ENCODE results near the gene COX19. TPM values are rescaled to one million over a fixed set of nuclear protein-coding genes. Genes with fewer than 3 reads are reported as not detected.

The COX19 gene
- total and polyA plus RNA-seq, 2 donors (not counting 3 experiments of a cell fraction or from before 2014, with no cell fraction given): 6.8 to 10.6 TPM

DNA sequence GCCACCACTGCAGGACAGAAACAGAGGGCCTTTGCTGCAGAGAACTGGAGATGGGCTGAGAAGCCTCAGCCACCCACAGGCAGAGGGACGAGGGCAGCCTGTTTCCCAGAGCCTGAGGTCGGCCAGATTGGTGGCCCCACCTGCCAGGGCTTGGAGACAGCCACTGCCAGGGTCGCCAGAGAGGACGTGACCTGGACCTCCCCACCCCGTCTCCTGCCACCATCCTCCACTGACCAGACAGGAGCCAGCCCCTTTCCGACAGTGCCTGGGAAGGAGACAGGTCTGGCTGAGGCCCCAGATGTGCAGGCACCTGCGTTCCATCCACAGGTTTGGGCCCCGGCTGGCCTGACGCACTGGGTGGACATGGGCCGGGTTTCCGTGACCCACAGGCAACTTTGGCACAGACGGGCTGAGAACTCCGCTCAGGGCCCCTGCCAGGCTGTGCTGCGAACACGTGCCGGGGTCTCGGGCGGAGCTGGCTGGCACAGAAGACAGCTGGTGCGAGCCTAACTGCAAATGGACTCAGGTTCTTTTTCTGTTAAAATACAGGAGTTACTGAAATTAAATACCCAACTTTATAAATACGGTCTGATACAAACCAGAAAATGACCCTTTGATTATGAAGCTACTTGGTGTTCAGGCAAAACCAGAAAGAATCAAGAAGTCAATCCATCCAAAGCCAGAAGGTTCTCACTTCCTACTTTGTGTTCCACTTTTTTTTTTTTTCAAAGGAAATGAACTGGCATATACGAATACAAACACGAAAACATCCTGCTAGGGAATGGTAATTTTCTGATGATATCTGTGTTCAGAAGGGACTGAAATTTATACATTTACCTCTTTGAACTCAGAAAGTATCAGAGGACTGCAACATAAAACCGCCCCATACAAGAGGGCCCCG, 6.9 kb downstream of the COX19 start:
- CTCF ChIA-PET: no interaction called here
- FAIRE-seq (no peak), DNase-seq (ENCODE audit: low read depth, low spot score) (no peak)
- dilution Hi-C loops (cut with MboI; ENCODE audit: extremely low pct_ligation_motif_present, low sequenced_read_pairs) (no loop called here), intact Hi-C loops (cut with micrococcal nuclease) (no loop called here)
- no peaks in the 10 kb centered on the region for H4K20me1 ChIP-seq (replicated peaks; ENCODE audit: control insufficient read depth, extremely low read depth, insufficient read depth, low read length)
- no peaks in the 10 kb centered on the region for H3K4me1 ChIP-seq (ENCODE audit: control insufficient read depth, extremely low read depth, insufficient read depth, low read length)
- peaks cover 27% of the 10 kb centered on the region for H3K79me2 ChIP-seq (ENCODE audit: control insufficient read depth, insufficient read depth, low read length)
- H3K27ac ChIP-seq (ENCODE audit: insufficient read depth, low read depth, low read length): no peak overlapping the region
- POLR2A ChIA-PET: no interaction called here
- no peak overlapping the region for H3K4me3 ChIP-seq (replicated peaks in 1 of 3; ENCODE audit: insufficient read depth in 1 of 3, low read depth in 1 of 3, low read length in 3 of 3)
- peaks cover 19 to 24% of the 10 kb centered on the region in 2 experiments for H3K36me3 ChIP-seq (ENCODE audit: control insufficient read depth in 2 of 2, extremely low read depth in 1 of 2, insufficient read depth in 2 of 2, low read length in 2 of 2)
- no peak overlapping the region for H2AFZ ChIP-seq (ENCODE audit: low read depth, low read length)
- no peaks in the 10 kb centered on the region for H3K9me3 ChIP-seq (replicated peaks; ENCODE audit: control insufficient read depth, insufficient read depth, low read length)
- no peak overlapping the region for H3K4me2 ChIP-seq (ENCODE audit: insufficient read depth, low read length)
- no peak overlapping the region for H3K9ac ChIP-seq (replicated peaks; ENCODE audit: extremely low read depth, insufficient read depth, low read length)
- H3K9me1 ChIP-seq (replicated peaks; ENCODE audit: control insufficient read depth, extremely low read depth, insufficient read depth, low read length): no peaks in the 10 kb centered on the region
- TF ChIP-seq FOS (IDR thresholded peaks at IDR 0.05; ENCODE audit: borderline replicate concordance, insufficient read depth, low read length) (no peak), POLR2AphosphoS5 (IDR thresholded peaks at IDR 0.05; ENCODE audit: insufficient read depth, low read depth, low read length) (no peak), MYC (IDR thresholded peaks at IDR 0.05; ENCODE audit: low read depth, low read length) (no peak), GATA2 (IDR thresholded peaks at IDR 0.05; ENCODE audit: insufficient read depth, insufficient read length, low read depth, low read length) (no peak), JUN (IDR thresholded peaks at IDR 0.05; ENCODE audit: borderline replicate concordance, insufficient read depth, insufficient read length, low read depth) (no peak), EZH2 (IDR thresholded peaks at IDR 0.05; ENCODE audit: borderline replicate concordance, low read depth, low read length, severe bottlenecking) (no peak), POLR2A (IDR thresholded peaks at IDR 0.05; ENCODE audit: low read depth, low read length) (no peak)
- TF ChIP-seq, protein P1, sequence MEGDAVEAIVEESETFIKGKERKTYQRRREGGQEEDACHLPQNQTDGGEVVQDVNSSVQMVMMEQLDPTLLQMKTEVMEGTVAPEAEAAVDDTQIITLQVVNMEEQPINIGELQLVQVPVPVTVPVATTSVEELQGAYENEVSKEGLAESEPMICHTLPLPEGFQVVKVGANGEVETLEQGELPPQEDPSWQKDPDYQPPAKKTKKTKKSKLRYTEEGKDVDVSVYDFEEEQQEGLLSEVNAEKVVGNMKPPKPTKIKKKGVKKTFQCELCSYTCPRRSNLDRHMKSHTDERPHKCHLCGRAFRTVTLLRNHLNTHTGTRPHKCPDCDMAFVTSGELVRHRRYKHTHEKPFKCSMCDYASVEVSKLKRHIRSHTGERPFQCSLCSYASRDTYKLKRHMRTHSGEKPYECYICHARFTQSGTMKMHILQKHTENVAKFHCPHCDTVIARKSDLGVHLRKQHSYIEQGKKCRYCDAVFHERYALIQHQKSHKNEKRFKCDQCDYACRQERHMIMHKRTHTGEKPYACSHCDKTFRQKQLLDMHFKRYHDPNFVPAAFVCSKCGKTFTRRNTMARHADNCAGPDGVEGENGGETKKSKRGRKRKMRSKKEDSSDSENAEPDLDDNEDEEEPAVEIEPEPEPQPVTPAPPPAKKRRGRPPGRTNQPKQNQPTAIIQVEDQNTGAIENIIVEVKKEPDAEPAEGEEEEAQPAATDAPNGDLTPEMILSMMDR (IDR thresholded peaks at IDR 0.05; ENCODE audit: extremely low read depth in 1 of 2, insufficient read depth in 1 of 2, low read depth in 1 of 2, low read length in 2 of 2): no peak
- TF ChIP-seq, protein P2, sequence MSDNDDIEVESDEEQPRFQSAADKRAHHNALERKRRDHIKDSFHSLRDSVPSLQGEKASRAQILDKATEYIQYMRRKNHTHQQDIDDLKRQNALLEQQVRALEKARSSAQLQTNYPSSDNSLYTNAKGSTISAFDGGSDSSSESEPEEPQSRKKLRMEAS (IDR thresholded peaks at IDR 0.05; ENCODE audit: insufficient read depth, insufficient read length): no peak
- H3K27me3 ChIP-seq (ENCODE audit: control insufficient read depth in 2 of 2, insufficient read depth in 2 of 2, low read length in 2 of 2): no peaks in the 10 kb centered on the region
- no TSS peak for BruUV-seq (replicated peaks)
